NCI-H69 (cell line): ENCODE data around the gene SH3GL2.
A peak's percentile ranks its signal among the peaks of the same experiment; 100 is the strongest.
"Not testable (repeated sequence)": the region's sequence is repeated elsewhere in the genome, so short reads cannot be mapped to it uniquely, and the experiment has no call there.

Experiments
- DNase-seq: peaks from one replicate; lab custom pipeline; 2025; lab: John Stamatoyannopoulos, UW

SH3GL2 gene

DNA sequence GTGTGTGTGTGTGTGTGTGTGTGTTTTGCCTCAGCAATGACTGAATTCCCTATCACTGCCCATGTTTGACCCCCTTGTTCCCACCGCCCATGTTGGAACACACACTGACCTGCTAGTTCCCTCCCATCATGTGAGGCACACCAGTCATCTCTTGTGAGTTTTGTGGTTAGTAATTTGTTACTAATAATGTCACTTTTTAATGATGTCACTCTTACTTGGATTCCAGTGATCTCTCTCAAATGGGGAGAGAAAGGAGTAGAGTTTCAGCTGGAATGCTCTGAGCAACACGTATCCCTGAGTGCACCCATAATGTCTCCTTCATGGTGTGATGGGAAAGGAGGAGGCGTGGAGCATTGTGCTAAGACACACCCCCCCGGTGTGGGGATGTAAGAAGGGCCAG is 172.6 kb downstream of the SH3GL2 start:
- DNase-seq, result no peak

DNA sequence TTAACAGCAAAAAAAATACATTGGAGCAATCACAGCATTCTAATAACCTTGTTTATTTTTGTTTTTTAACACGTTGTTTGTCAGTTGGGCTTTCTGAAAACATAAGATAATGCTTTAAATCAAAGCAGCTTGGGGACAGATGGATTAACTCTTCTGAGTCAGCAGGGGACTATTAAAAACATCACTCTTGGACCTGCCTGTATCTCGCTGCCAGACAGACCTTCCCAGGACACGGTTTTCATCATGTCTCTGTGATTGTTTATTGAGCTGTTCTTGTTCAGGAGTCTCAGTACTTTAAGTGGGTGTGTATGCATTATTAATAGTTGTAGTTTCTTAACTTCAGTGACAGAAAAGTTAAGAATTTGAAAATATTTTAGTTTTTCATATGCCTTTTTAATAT is 173.2 kb downstream of the SH3GL2 start:
- no peak for DNase-seq

DNA sequence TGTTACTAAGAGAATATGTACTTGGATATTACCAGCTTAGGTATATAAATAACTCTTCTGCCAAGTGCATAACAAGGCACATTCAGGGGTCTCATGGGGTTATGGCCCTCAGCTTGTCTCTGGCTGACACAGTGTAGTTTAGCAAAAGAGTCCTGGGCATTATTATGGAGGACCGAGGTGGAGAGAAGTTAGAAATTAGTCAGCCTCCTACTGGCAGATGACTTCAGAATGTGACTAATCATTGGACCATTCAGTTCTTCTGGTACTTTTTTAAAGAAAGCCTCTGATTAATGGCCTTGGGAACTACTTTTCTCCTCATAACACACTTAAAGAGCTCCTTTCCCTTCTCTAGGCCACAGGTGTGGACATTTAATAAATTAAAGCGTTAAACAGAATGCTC is 178.9 kb downstream of the SH3GL2 start:
- no peak for DNase-seq

DNA sequence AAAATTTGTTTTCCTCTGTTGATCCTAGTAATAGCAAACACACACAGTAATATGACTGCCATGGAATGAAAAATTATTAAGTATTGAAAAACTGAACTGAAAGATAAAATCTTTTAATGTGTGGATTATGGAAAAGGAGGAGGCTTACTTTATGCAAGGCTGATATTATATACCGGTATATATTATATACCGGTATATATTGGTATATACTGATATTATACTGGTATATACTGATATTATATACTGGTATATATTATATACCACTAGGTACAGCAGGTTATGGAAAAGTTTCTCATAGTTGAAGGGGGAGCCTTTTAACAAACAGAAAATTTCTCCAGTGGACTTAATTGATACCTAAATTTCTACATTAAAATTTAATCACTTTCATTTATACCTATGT is 181.4 kb downstream of the SH3GL2 start:
- no peak for DNase-seq

DNA sequence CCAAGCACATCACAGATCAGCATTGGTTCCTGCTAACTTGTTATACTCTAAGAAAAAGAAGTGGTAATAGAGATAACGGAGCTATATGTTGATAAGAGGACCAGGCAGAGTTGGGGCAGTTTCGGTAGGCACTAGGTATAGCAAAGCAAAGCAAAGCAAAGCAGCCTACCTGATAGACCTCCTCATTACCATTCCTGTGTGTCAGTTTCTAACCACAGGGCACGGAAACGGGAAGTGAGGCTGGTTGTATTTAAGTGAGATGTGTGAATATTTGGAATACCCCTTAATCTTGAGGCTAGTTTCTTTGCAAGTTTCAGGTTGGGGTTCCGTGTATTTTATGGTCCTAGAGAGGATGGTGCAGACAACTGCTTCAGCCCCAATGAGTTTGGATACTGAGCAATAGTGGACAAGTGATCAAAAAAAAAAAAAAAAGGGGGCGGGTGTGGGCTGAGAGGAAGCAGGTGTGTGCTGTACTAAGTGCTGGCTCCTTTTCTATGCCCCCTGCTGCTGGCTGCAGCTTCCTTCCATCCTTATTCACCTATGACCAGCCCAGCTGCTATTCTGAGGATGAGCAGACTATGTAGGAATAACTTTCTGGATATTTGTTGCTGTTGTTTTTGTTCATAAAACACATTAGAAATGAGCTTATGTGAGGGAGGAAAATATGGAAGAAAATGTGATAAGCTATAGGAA is 183.3 kb downstream of the SH3GL2 start:
- DNase-seq, result peak; percentile 88

DNA sequence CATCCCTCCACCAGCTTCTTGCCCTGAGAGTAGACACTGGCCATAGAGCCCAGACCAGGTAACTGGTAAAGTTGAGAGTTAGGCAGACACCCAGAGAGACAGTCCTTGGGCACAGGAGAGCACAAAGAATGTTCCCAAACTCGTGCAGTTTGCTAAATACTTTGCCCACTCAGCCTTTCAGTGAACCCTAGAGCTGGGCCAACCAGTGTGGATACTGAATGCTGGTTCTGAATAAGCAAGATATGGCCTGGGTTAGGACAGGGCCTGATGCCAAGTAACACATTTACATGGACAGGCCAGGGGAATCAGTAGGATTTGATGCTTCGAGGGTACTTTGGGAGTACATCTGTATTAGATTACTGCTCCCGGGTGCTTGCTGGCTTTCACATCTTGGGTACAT is 185.4 kb downstream of the SH3GL2 start:
- no peak for DNase-seq

DNA sequence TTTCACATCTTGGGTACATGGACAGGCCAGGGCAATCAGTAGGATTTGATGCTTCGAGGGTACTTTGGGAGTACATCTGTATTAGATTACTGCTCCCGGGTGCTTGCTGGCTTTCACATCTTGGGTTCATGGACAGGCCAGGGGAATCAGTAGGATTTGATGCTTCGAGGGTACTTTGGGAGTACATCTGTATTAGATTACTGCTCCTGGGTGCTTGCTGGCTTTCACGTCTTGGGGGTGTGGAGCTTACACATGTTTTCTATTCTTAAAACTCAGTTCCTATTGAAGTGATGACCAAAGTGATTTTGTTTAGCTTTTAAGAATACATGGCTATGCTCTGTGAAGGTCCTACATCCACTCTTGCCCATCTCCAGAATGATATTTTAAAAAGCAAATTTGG is 186.3 kb downstream of the SH3GL2 start:
- not testable (repeated sequence) for DNase-seq

DNA sequence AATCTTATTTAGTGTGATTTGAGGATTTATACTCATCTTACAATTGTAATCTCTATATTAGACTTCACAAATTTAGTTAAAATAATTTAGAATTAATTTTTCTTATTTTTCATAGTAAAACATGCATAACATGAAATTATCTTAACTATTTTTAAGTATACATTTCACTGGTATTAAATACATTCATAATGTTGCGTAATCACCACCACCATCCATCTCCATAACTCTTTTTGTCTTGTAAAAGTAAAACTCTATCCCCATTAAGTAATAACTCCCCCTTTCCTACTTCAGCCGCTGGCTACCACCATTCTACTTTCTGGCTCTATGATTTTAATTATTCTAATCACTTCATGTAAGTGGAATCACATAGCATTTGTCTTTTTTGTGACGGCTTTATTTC is 193.4 kb downstream of the SH3GL2 start:
- DNase-seq, result no peak

DNA sequence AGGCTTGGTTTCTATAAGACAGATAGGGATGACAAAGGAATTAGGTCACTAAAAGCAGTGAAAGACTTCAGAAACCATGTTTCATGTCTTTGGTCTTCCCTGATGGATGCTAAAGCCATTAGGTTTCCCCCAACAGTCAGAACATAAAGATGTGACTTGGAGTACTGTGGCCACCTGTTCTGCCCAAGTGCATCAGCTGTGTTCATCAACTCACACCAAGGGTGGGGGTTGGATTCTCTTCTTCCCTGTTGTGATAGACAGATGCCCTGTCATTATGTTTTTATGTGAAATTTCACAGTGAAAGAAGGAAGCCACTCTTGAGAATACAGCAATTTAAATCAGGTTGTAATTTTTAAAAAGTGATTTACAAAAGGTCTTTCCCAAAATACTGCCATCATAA is 196.8 kb downstream of the SH3GL2 start:
- peak; percentile 87 for DNase-seq

DNA sequence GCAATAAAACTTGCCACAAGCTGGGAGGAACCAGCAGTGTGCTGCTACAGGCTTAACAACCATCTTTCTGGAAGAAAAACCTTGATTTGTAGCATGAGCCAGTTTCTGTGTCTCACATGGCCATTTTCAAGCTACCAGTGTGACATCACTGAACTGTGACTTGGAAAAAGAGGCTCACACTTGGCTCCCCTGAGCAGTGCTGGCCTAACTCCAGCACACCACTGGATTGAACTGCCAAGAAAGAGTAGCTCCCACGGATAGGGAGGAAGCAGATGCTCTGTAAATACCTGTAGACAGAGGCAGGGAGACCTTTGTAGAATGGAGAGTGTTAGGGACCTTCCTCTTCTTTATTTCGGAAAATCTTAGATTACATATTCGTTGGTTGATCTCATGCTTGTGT is 197.9 kb downstream of the SH3GL2 start:
- peak; percentile 80 for DNase-seq

DNA sequence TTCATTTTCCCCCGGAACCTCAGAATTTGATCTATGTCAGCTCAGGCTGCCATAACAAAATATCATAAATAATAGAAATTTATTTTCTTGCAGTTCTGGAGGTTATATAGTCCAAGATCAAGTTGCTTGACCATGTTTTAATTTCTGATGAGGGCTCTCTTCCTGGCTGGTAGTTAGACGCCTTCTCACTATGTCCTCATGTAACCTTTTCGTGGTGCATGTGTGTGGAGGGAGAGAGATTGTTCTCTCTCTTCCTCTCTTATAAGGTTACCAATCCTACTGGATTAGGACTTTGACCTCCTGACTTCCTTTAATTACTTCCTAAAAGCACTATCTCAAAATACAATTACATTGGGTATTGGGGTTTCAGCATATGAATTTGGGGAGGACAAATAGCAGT is 198.6 kb downstream of the SH3GL2 start:
- no peak for DNase-seq

DNA sequence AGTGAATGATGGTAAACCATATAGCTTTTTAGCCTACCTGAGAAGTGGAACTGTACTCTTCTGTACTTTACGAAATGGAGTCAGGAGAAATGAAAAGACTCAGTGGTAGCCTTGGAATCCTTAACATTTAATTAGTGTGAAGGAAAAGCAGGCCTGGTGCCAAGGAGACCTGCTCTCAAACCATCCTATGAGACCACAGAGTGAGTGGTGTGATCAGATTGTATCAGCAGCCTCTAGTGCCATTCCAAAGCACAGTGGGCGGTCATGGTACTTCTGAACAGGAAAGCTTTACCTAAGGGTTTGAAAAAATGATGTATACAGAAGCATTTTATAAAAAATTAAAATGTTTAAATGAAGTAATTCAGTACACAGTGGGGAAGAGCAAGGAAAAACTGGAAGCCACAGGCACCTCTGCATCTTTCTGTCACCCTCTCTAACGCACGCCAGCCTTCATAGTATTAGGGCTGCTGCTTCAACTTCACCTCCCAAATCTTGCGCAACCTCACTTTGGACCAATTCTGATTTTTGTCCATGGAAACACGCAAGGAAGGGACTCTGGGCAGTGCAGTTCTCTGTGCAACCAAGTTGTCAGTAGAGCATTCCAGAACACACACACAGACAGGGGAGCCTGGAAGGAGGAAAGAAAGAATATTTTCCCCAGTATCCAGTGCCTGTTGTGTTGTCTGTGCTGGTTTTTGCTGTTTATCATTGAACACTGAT is 203.7 kb downstream of the SH3GL2 start:
- peak; percentile 27 for DNase-seq

DNA sequence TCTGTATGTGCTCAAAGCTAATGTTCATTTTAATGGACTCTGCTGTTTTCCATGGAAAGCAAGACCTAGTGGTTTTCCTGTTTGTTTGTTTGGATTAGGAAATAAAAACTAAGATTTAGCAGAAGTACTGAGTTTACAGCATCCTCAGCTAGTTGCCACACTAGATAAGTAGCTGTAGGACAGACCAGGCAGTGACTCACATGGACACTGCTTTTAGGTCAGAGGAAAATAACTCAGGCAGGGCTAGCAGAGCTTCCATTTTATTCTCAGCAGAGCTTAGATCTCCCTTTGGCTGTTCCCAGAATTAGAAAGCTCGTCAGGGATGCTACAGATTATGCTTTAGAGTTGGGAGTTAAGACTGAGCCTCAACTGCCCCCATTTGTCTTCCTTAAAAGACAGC is 204.4 kb downstream of the SH3GL2 start:
- no peak for DNase-seq

DNA sequence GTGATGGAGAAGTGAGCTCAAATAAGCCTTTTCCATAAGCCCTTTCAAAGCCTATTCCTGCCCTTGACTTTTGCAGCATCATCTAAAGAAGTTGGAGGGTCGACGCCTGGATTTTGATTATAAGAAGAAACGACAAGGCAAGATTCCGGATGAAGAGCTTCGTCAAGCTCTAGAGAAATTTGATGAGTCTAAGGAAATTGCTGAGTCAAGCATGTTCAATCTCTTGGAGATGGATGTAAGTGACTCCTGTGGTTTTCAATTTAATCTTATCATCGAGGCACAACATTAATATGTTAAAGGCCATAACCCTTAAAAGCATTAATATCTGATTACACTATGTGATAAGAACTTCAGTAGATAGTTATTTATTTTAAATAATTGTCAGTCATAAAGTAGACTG is 210.4 kb downstream of the SH3GL2 start:
- DNase-seq, result no peak

DNA sequence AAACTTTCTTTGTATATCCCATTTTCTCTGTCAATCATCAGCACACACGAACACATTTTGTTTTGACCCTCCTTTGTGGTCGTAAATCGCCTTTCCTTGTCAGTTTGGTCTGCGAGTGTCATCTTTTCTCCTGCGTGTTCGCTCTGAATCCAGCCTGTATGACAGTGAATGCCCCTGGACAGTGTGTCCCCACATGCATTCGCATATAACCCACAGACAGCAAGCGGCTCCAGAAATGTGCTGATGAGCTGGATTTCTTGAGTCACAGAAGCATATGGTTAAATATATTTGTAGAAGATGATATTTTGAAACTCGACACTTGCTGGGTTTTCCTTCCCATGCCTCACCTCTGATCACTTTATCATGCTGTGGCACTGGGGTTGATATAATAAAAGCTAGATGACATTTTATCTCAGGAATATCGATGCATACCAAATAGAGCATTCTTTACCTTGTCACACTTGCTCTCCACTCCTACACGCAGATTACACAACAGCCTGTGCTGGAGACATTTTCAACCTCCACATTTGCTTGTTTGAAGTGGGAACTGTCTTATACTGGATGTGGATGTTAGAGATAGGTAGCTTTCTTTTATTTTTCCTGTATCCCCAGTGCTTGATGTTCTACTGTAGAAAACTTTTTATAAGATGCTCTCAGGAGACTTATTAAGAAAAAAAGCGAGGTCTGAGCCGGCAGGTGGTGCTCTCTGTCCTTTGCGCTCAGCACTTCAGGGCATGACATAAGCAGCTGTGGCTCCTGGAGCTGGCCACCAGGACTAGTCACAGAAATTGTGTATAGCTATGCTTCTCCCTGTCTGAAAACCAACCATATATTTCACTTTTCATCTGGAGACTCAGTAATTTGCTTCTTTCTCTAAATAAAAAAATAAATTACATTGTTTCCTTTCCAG is 215.1 kb downstream of the SH3GL2 start:
- no peak for DNase-seq

DNA sequence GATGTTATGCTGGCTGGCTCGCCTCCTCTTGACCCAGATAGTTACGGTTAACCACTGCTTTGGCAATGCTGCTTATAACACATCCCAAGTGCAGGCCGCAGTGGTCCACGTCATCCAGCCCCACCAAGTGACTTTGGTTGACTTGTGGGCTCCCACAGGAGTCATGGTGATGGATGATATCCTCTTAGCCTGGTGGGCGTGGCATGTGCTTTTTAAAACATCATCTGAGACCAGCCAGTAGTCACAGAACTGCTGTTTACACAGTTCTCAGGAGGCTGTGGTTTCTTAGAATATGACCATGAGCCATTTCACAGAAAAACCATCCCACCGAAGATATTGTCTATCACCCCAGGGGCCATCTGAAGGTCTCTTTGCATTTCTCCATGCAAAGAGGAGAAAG is 216.9 kb downstream of the SH3GL2 start:
- DNase-seq, result no peak

DNA sequence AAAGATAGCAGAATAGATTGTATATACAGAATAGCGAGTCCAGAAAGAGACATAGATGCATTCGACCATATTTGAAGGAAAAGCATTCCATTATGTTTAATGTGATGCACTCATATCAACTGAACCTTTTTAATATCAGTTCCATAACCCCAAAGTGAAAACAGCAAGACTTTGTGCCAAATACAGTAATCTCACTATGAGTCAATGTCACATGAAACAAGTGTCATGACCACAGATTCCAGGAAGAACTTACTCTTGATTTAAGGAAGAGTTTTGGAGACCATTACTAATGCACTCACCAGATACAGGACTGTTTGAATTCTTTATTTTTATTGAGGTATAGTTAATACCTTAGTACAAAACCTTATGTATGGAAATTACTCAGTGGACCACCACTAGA is 220.5 kb downstream of the SH3GL2 start:
- DNase-seq, result no peak

DNA sequence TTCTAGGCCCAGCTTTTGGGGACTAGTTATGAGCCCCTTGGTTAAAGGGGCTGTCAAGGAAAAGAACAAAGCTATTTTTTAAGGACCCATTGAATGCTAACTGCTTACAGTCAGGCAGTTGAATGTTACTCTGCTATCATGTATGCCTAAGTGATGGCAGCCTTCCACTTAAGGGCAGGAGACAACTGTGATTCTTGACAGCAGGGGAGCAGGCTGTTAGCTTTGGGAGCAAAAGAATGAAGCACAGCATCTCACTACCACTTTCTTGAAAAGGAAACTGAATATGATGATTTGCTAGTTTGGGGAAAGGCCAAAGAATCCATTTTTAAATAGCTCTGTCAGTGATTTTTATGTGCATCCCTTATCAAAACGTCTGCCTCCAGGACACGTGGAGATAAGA is 221.6 kb downstream of the SH3GL2 start:
- DNase-seq, result peak; percentile 18

DNA sequence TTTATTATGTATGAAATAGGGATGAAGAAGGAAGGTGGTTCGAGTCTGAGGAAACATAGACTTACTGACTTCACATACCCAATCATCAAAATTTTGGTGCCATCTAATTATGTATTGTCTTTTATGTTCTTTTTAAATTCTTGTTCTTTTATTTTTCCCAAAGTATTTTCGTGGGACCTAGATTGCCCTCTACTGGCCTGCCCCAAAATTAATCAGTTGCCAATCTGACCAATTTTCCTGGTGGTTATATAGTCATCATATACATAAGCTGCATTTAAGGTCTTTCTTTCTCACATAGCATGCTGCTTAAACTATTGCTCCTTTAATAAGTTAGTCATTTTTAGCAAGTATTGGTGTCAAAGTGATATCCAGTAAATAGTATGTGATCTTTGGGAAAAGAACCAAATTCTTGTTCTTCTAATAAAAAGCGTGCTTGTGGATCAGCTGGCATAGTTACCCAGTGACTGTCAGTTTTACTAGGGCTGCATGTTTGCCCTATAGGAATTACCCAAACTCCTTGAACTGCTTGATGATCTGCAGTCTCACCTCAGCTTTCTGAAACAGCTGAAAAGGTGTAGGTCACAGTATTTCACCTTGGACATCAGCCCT is 223.5 kb downstream of the SH3GL2 start:
- peak; percentile 52 for DNase-seq

DNA sequence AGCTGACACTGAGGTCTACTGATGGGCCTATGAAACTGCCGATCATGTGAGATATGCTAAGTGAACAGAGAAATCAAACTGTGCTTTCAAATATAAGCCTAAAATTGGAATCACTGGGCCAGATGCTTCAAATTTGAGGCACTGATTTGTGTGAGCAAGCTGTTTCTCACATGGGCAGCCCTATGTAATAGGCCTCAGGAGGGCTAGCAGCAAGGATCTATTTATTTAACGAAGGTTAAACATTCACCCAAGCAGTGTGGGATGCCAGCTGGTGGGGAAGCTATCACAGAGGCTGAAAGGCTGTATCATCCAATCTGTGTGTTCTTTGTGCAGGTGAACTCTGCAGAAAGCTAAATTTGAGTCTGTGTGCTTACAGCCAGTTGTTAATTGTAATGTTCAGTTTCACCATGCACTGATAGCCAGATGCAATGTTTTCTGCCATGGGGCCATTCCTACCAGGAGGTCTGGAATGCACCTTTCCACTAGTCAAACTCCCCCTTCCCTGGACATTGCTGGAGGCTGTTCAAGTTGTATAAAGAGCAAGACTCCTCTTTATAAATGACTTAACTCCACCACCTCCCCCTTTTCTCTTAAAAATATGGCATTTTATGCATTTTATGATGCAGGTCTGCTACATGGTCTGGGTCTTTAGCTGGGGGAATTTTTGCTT is 228.9 kb downstream of the SH3GL2 start:
- peak; percentile 99 for DNase-seq

DNA sequence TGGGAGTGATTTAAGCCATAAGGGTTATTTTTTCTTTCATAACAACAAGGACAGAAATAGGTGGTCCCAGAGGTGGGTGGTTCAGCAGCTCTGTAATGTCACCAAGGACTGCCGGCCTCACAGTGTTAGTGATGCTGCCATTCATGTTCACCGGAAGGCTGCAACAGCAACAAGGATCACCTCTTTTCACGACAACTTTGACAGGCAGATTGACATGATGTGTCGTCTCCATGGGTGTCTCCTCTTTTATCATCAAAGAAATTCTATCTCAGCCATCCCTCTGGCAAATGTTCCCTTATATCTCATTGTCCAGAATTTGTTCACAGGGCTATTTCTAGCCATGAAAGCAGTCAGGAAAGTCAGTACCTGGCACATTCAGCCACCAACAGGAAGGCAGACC is 231.5 kb downstream of the SH3GL2 start:
- no peak for DNase-seq
